HG03575 (cell line): ENCODE measurements around the gene GGT6.
"Not testable (repeated sequence)": the region's sequence is repeated elsewhere in the genome, so short reads cannot be mapped to it uniquely, and the experiment has no call there.

Experiments
- ATAC-seq: cut with Tn5 transposase; IDR thresholded peaks from one replicate; pipeline ENCODE4 v1.9.1; 2021; ENCODE audit not compliant: unreplicated experiment, insufficient number of reproducible peaks, low FRiP score; ENCODE audit errors: extremely low read depth

The GGT6 gene

DNA sequence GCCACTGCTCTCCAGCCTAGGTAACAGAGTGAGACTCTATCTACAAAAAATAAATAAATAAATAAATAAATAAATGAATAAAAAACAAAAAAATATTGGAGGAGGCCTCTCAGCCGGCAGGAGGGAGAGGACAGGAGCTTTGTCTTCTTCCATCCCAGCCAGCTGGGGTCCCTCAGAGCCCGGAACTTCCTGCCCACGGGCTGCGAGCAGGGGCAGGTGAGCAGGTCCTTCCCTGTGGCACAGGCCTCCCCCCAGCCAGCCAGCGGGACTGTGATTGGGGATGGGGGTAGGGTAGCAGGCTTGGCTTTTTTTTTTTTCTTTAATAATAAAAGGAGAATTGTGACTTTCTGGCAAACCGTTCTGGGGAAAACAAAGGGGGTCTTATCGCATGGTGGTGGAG is 34.0 kb upstream of the GGT6 start:
- ATAC-seq: no peak

DNA sequence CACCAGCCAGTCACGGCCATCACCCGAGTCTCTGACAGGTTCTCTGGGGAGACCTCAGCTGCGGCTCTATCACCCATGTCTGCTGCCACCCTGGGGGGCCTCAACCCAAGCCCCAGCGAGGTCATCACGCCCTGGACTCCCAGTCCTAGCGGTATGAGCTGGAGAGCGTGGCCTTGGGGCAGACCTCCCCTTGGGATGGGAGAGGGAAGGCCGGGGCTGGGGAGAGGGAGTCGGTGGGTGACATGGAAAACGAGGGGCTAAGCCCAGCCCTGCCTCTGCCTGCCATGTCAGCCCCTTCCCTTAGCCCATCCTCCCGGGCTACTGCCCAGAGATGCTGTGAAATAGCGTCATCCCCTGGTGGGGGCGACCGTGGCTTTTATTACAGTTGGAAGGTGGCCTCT is 32.6 kb upstream of the GGT6 start:
- ATAC-seq: no peak

DNA sequence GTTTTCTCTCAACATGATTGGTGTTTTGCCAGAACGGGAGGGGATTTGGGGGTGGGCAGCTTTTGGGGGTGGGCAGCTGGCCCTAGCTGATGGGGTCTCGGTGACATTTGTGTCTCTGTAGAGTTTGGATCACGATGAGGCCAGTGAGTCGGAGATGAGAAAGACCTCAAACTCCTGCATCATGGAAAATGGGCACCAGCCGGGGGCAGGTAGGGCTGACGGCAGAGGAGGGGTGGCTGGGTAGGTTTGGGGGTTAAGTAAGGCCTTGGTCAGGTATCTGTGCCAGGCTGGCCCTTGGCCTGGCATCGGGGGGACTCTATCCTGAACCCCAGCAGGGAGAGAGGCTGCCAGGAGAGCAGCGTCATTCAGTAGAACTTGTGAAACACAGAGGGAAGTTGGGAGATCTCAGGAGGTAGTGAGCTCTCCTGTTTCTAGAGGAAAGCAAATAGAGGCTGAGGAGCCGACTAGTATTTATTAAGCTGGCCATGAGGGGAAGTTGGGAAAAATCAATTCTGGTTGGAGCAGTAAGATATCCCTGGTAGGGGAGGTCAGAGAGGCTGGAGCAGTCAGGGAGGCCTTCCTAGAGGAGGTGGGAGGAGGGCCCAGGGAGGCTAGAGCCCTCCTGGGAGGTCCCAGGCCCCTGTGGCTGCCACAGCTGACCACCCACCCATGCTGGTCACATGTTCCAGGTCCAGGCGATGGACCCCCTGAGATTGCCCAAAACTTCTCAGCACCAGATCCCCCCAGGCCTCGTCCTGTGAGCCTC is 32.0 kb upstream of the GGT6 start:
- no peak for ATAC-seq

DNA sequence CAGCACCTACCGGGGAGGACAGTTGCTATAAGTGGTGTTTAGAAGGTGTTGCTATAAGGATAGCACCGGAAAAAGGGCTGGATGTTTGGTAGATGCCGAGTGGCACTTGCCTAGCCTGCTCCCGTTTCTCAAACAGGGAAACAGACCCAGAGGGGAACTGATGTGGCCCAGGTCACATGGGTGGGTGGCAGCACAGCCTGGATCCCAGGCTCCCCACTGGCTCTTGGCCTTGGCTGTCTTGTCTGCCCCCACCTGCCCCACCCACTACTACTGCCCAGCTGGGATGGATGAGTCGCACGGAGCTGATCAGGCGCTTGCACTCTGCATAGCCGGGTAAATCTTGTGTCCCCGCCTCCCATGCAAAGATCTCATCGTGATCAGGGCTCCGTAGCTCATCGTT is 31.2 kb upstream of the GGT6 start:
- ATAC-seq: no peak

DNA sequence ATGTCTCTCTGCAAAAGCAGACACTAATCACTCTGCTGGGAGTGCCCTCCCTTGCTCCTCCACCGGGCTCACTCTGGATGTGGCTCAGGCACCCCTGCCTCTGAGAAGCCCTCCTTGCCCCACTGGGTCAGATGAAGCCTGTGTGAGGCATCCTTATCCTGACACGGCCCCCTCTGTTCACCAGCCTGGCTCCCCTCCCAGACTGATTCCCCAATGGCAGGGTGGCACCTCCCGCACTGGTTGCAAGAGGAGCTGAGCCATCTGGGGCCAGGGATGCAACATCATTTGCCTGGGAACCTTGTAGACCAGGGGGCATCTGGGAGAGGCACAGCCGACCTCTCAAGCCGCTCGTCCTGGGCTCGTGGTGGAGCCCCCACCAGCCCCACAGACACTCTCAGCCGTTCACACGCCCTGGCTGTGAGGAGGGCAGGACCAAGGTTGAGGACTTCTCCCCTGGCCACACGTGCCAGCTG is 30.6 kb upstream of the GGT6 start:
- ATAC-seq: no peak

DNA sequence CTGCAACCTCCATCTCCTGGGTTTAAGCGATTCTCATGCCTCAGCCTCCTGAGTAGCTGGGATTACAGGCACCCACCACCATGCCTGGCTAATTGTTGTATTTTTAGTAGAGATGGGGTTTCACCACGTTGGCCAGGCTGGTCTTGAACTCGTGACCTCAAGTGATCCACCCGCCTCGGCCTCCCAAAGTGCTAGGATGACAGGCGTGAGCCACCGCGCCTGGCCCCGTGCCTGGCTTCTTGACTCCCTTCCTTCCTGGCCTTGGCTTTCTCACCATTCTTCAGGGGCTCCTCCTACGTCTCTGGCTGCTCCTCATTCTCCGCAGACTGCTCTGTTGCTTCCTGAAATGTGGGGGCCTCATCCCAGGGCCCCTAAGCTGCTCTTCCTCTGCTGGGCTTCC is 29.7 kb upstream of the GGT6 start:
- not testable (repeated sequence) for ATAC-seq

DNA sequence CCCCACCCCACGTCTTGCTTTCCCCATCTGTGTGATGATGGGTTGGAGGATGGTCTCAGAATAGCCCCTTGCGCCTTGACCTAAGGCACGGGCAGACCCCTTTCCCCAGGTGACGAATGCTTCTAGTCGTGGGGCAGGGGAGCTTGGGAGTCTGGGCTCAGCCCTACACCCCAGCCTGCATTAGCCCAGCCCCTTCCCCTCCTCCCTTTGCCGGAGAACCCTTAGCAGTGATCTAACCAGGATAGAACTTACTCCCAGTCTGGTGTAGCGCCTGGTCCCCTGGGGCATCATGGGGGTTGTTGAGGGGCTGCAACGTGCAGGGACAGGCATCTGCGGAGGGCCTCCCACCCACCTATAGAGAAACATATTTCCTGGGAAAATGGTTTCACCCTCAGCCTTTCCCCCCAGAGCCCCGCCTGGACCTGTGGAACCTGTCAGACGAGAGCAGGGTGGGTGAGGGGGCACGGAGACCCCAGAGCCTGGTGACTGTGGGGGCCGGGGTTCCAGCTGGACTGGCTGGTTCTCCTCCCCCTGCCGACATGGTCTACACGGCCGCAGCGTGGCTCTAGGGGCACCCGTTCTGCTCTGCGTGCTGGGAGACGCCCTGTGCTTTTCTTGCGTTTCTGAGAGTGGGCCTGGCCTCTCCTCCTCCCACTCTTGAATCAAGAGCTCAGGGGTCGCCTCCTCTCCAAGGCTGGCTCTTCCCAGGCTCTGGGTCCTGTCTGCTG is 28.7 kb upstream of the GGT6 start:
- ATAC-seq: no peak

DNA sequence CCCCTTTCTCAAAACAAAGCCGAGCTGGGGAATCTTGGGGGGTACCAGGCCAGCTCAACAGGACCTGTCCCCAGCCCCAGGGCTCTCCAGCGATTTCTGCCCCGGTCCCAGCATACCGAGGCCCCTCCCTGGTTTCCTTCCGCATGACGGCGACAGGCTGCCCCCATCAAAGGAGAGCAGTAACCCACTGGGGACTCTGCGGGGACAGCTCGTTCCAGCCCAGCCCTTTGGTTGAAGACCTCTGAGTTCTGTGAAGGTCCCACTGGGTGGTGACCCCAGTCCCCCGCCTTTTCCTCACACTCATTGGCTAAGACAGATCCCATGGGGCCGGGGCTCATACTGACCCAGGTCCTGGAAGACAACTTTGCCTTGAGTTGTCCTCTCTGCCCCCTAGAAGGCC is 28.0 kb upstream of the GGT6 start:
- ATAC-seq: no peak

DNA sequence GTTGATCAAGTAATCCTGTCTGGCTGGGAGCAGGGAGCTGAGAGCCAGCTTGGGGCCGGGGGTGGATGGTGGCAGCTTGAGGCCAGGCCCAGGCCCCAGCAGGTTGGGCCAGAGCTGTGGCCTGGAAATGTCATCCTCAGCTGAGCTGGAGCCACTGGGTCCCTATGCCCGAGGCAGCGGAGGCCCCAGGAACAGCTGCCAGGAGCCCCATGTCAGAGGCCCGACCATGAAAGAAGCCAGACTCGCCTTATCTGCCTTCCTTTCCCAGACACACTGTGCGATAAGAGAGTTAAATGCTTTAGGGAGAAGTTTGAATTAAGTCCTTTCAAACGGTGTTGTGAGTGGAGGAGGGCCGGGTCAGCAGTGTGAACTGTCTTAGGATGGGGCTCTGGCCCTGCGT is 27.4 kb upstream of the GGT6 start:
- no peak for ATAC-seq

DNA sequence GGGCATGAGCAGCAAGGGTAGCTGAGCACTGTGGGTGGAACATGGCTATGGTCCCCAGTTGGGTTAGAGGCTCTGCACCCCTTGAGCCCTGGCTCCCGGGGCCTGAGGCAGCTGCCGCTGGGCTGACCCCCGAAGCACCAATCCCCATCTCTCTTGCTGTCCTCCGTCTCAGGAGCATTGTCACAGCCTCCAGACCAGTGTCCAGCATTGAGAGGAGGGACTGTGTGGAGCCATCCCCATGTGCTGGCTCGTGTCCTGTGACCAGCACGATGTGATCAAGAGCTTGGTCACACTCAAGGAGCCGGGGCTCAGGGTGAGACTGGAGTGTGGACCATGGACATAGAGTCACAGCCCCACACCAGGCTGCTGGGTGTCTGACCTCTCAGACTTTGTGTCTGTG is 26.8 kb upstream of the GGT6 start:
- no peak for ATAC-seq

DNA sequence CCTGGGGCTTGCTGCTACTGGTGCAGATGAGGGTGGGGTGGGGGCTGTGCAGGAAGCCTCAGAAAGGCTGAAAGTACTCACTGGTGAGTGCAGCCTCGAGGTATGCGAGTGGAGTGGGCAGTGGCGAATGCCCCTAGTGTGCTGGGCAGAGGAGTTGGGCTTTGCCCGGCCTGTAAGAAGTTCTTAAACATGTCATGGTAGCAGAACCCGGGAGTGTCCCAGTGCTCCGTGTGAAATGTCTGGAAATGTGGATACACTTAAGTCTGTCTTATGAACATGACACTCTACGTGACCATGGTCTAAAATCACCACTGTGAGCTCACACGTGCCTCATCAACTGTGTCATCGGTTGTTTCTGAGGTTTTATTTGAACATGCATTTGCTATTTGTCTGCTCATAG is 25.7 kb upstream of the GGT6 start:
- ATAC-seq: no peak

DNA sequence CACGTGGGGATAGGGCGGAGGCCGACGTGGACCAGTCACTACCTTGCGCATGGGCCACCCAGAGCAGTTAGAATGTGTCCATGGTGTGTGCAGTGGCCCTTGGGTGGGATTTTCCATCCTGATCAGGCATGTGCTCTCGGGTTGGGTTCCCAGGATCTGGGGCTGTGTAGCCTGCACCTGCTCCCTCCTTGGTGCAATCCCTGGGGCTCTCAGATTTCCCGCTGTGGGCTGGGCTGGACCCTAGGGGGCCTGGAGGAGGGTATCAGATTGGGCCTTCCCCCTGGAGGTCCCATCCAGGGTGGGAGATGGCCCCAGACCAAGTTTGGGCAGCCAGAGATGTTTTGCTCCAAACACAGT is 25.2 kb upstream of the GGT6 start:
- no peak for ATAC-seq

DNA sequence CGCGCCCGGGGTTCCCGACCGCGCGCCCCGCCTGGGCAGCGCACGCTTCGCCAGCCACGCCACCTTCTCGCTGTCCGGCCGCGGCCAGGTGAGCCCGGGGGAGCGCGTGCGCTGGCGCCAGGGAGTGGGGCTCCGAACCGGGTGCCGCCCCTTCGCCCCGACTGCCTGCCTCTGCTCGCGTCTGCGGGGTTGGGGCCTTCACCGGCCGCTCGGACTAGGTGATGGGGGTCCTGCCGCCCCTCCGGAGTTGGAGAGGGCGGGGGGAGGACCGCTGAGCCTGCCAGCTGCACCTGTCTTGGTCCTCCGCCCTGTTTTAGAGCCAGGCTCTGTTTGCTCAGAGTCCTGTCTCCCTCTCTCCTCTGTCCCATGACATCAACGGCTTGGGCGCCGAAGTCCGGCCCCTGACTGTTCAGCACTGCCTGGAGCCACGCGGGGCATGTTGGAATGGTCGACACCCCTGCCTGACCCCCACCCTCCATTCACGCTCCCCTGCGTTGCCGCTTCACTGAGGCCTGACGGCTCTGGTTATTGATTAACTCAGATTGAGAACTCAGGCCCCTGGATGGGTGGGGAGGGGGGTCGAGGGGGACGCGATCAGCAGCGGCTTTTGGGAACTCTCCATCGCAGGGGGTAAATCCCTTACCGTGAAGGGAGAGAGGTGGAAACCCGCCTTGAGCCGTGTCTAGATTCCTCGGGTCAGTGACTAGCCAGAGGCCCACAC is 24.7 kb upstream of the GGT6 start:
- ATAC-seq: no peak

DNA sequence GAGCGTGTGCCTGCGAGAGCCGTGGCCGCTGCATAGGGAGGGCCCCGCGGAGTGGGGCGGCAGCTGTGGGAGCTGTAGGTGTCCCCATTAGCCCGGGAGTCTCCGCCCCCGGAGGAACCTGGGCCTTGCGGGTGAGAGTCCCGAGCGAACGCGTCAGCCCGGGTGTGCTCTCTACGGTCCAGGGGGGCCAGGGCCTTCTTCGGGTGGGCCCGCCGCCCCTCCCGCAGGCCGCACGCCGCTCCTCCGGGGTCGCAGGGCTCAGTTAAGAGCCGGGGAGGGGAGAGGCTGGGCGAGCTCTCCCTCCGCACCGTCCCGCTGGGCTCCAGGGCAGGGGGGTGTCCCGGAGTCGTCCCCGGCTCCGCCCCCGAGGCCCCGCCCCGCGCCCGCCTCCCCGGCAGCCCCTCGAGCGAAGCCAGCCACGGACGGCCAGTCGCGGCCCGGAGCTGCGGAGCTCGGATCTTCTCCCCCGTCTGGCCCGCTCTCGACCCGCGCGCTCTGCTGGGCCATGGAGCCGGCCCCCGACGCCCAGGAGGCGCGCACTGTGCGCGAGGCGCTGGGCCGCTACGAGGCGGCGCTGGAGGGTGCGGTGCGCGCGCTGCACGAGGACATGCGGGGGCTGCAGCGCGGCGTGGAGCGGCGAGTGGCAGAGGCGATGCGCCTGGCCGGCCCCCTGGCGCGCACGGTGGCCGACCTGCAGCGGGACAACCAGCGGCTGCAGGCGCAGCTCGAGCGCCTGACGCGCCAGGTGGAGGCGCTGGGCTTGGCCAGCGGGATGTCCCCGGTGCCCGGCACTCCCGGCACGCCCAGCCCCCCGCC is 23.9 kb upstream of the GGT6 start, which contains the start of gene SMTNL2:
SMTNL2 (plus strand) TSS at position 429 of the 816 bp plus-strand sequence; CDS start at position 506, 77 bp downstream.
- ATAC-seq: no peak

DNA sequence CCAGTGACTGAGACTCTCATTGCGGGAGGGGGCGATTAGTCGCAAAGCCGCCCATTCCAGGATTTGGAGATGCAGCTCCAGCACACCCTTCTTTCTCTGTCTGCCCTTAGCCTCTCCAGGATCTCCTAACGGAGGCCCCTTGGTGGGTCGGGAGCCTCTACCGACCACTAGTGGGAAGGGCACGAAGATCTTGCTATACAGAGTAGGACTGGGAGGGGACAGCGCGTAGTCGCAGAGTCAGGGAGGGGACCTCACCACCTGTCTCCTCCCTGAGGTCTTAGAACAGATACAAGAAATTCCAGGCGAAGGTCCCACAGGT is 23.4 kb upstream of the GGT6 start:
- ATAC-seq: no peak

DNA sequence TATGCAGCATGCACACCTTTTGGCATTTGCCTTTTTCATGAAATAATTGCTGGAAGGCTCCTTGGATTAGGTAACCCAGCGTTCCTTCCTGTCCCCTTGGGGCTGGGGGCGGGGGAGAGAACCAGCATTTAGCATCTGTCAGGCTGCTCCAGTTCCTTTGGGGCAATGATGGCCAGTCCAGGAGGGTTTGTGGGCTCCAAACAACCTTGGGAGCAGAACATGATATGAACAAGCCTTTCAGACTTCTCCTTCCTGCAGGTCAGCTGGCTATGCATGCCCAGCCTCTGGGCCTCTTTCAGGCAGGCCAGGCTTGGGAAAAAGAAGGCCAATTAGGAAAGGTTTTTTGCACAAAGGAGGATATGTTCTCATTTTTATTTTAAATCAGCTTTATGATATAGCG is 22.8 kb upstream of the GGT6 start:
- no peak for ATAC-seq

DNA sequence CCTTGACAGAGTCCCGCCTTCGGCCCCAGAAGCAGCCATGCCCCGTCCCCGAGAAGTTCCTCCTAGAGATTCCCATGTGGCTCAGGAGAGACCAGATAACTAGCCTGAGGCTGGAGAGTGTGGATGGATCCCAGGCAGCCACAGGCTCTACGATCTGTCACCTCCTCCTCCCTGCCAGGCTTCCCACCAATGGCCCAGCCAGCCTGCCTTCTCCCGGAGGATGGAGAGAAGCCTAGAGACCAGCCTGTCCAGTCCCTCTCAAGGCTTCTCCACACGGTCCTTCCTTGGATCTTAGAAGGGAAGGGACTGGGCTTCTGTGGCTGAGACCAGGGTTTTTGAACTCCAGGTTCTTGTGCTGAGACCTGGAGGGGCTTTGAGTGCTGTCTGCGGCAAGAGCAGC is 22.3 kb upstream of the GGT6 start:
- no peak for ATAC-seq

DNA sequence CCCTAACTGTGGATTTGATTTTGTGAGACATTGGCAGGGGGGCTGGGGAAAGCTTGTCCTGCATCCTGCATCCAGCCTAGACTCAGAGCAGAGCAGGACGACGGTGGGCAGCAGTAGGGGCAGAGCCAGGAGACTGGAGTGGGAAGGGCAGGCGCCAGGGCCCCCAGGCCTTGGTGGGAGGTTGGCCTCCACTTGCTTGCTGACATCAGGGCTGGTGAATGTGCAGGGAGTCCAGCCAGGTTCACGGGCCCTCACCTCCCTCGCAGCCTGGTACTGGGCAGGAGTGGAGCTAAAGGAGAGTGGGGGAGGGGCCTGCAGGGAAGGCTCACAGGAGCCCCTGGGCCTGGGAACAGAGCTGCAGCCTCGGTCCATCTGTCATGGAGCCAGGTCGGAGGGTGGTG is 21.7 kb upstream of the GGT6 start:
- no peak for ATAC-seq

DNA sequence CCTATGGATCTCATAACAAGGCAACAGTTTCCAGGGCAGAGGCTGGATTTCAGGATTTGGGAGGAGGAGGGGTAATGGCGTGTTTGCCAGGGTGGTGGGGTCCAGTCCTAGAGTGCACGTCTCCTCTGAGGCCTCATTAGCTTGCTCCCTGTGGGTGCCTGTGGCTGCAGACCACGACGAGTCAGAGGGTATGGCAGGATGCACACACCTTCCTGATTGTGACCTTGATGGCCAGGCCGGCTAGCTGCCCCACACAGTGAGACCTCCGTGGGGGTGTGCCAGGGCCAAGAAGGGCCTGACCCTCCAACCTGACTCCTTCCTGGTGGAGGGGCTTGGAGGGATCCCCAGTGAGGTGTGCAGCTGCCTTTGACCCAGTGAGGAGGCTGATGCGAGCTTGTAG is 19.9 kb upstream of the GGT6 start:
- ATAC-seq: no peak
